Peyer's patch (tissue), 4 donors: Measurements from ENCODE around the gene FGFR1OP2.

ENCODE experiments used
- CTCF ChIP-seq, 6 experiments: fragments of 450-650 bp in 4 of 6; fragments of 200-600 bp in 2 of 6; sonication (generic) in 1 of 6; IDR thresholded peaks; one replicate each; pipeline ENCODE4 v1.5.1; 2017 to 2019; ENCODE audit warnings: antibody characterized with exemption in 6 of 6, mild to moderate bottlenecking in 3 of 6, moderate library complexity in 1 of 6
- POLR2A ChIP-seq, 2 donors: fragments of 450-650 bp; IDR thresholded peaks; one replicate each; pipeline ENCODE4 v1.5.1; 2017; ENCODE audit warnings: antibody characterized with exemption in 2 of 2, mild to moderate bottlenecking in 2 of 2, moderate library complexity in 2 of 2

- TF ChIP-seq CTCF (IDR thresholded peaks at IDR 0.05) (no peak), POLR2A (IDR thresholded peaks at IDR 0.05) (no peak)
Observed at GRCh38 chr12:26954027-26954426, 15.8 kb downstream of the FGFR1OP2 start.
